Breast epithelium (tissue), 4 donors: ENCODE measurements around the gene CHIC1. TPM values are rescaled to one million over a fixed set of nuclear protein-coding genes. Genes with fewer than 3 reads are reported as not detected.
"Not testable (repeated sequence)": the region's sequence is repeated elsewhere in the genome, so short reads cannot be mapped to it uniquely, and the experiment has no call there.

ENCODE experiments used
- DNase-seq, 2 donors: peaks; one replicate each; pipeline ENCODE4 v3.0.0-alpha.2; 2019; ENCODE audit warnings: low spot score in 2 of 2
- H3K27ac ChIP-seq, 2 donors: fragments of 200-600 bp; sonication (generic) in 1 of 2; one replicate each; pipeline ENCODE4 v1.5.1; 2016 to 2019; ENCODE audit warnings: mild to moderate bottlenecking in 1 of 2
- H3K27me3 ChIP-seq, 2 donors: fragments of 200-600 bp; sonication (generic) in 1 of 2; one replicate each; pipeline versions ENCODE4 v1.5.1 to v1.6.0; 2017 to 2019; ENCODE audit warnings: control low read depth in 1 of 2, mild to moderate bottlenecking in 1 of 2
- H3K36me3 ChIP-seq: fragments of 200-600 bp; one replicate; pipeline ENCODE4 v1.5.1; 2019
- H3K4me1 ChIP-seq, 2 donors: fragments of 200-600 bp; sonication (generic); one replicate each; pipeline ENCODE4 v1.5.1; 2016 to 2019; ENCODE audit warnings: control low read depth in 1 of 2
- H3K4me3 ChIP-seq, 3 donors: fragments of 200-600 bp; sonication (generic); 1 replicate in 2 of 3; 2 replicates in 1 of 3; pipeline ENCODE4 v1.5.1; 2016 to 2019; ENCODE audit warnings: mild to moderate bottlenecking in 3 of 3, moderate library complexity in 2 of 3
- H3K9me3 ChIP-seq, 2 donors: fragments of 200-600 bp; sonication (generic) in 1 of 2; one replicate each; pipeline ENCODE4 v1.5.1; 2016 to 2019; ENCODE audit warnings: control low read depth in 1 of 2
- CTCF ChIP-seq, 3 donors: fragments of 450-650 bp; IDR thresholded peaks; one replicate each; pipeline ENCODE4 v1.5.1; 2016 to 2017; ENCODE audit warnings: antibody characterized with exemption in 3 of 3, mild to moderate bottlenecking in 3 of 3, moderate library complexity in 3 of 3
- POLR2A ChIP-seq: fragments of 450-650 bp; IDR thresholded peaks from one replicate; pipeline ENCODE4 v1.6.1; 2016; ENCODE audit warnings: antibody characterized with exemption, mild to moderate bottlenecking, moderate library complexity
- POLR2AphosphoS5 ChIP-seq, 3 donors: sonication (generic); formaldehyde crosslinking; IDR thresholded peaks; one replicate each; pipeline ENCODE4 v1.6.1; 2017; ENCODE audit warnings: antibody characterized with exemption in 3 of 3
- intact Hi-C: fragments of 100-400 bp; cut with DNase I; formaldehyde crosslinking; loops from one replicate; pipeline ENCODE4 v1.15.1; 2023; ENCODE audit warnings: low total_unique reads
- total RNA-seq, 3 donors: library from RNA; depleted of rRNA; stranded (reverse); fragments of >200 nt; gene quantifications; one replicate each; pipeline ENCODE4 v1.1.0, GENCODE V29; 2016

CHIC1 gene
- total RNA-seq, 3 donors from 2014 or later: 6.1 to 14.9 (median 10.8) TPM

GRCh38 chrX:73681408-73681807 is 118.4 kb downstream of the CHIC1 start:
- no peak for DNase-seq
- no peaks in the 10 kb centered on the region for H3K4me1 ChIP-seq
- H3K36me3 ChIP-seq: no peaks in the 10 kb centered on the region
- intact Hi-C loops: no loop called here
- TF ChIP-seq POLR2A: no peak
- no peak for TF ChIP-seq POLR2AphosphoS5 (IDR thresholded peaks at IDR 0.05)
- no peak for TF ChIP-seq CTCF (IDR thresholded peaks at IDR 0.05)
- H3K27me3 ChIP-seq: peaks cover 0 to 9% of the 10 kb centered on the region in 2 donors
- H3K27ac ChIP-seq: no peak overlapping the region
- no peak overlapping the region for H3K4me3 ChIP-seq
- peaks cover 13 to 15% of the 10 kb centered on the region in 2 donors for H3K9me3 ChIP-seq

GRCh38 chrX:73683236-73683859 is 120.4 kb downstream of the CHIC1 start:
- Histone ChIP-seq H3K27me3 (peaks cover 0 to 6% of the 10 kb centered on the region in 2 donors), H3K4me1 (no peaks in the 10 kb centered on the region), H3K9me3 (peaks cover under 1 to 6% of the 10 kb centered on the region in 2 donors), H3K27ac (no peak overlapping the region), H3K4me3 (no peak overlapping the region), H3K36me3 (no peaks in the 10 kb centered on the region)
- intact Hi-C loops: no loop called here
- no peak for DNase-seq
- no peak for TF ChIP-seq POLR2AphosphoS5 (IDR thresholded peaks at IDR 0.05)
- no peak for TF ChIP-seq CTCF (IDR thresholded peaks at IDR 0.05)
- no peak for TF ChIP-seq POLR2A

- peaks cover 21 to 58% of the 10 kb centered on the region in 2 donors for H3K9me3 ChIP-seq
- H3K36me3 ChIP-seq, H3K27me3 ChIP-seq, intact Hi-C loops, H3K27ac ChIP-seq, H3K4me3 ChIP-seq, DNase-seq, H3K4me1 ChIP-seq: not testable (repeated sequence)
These were observed 144.0 kb downstream of the CHIC1 start for GRCh38 chrX:73707014-73707413.

- Histone ChIP-seq H3K4me3 (no peak overlapping the region), H3K27ac (no peak overlapping the region), H3K36me3 (no peaks in the 10 kb centered on the region), H3K27me3 (peaks cover 0 to 28% of the 10 kb centered on the region in 2 donors), H3K4me1 (no peaks in the 10 kb centered on the region), H3K9me3 (peaks cover 0 to 7% of the 10 kb centered on the region in 2 donors)
- intact Hi-C loops: no loop called here
- no peak for DNase-seq
- no peak for TF ChIP-seq POLR2AphosphoS5 (IDR thresholded peaks at IDR 0.05)
- TF ChIP-seq CTCF (IDR thresholded peaks at IDR 0.05): no peak
- no peak for TF ChIP-seq POLR2A
These were observed 165.6 kb downstream of the CHIC1 start for GRCh38 chrX:73728602-73729001.

Other genes starting within 250 kb of the CHIC1 start
- gene CDX4, start 116.1 kb upstream of the CHIC1 start, total RNA-seq: not detected